Sigmoid colon (tissue), 4 donors: ENCODE data around the gene RABGAP1L.

Experiments used
- CTCF ChIP-seq, 4 experiments: fragments of 450-650 bp in 3 of 4; fragments of 200-600 bp in 1 of 4; IDR thresholded peaks; one replicate each; pipeline ENCODE4 v1.5.1; 2016 to 2019; ENCODE audit warnings: antibody characterized with exemption in 4 of 4, mild to moderate bottlenecking in 3 of 4, moderate library complexity in 2 of 4
- EP300 ChIP-seq, 4 donors: sonication (generic); formaldehyde crosslinking; IDR thresholded peaks; one replicate each; pipeline ENCODE4 v1.6.1; 2017; ENCODE audit warnings: antibody characterized with exemption in 4 of 4

- TF ChIP-seq CTCF (IDR thresholded peaks at IDR 0.05) (no peak), EP300 (IDR thresholded peaks at IDR 0.05) (no peak)
These were observed 59.7 kb downstream of the RABGAP1L start for GRCh38 chr1:174218983-174219382.
